Panc1 (cell line): ENCODE data around the gene ANKEF1. TPM values are rescaled to one million over a fixed set of nuclear protein-coding genes. Genes with fewer than 3 reads are reported as not detected.
"Not testable (repeated sequence)": the region's sequence is repeated elsewhere in the genome, so short reads cannot be mapped to it uniquely, and the experiment has no call there.

Source experiments
- ATAC-seq: fragments of 200-7000 bp; cut with Tn5 transposase; 2 replicates; pipeline ENCODE4 v1.9.1; 2020; ENCODE audit warnings: mild to moderate bottlenecking, moderate library complexity
- BruUV-seq: library from RNA; stranded (reverse); fragments of 400-500 nt; replicated peaks from 2 replicates; lab custom pipeline; 2021; lab: Mats Ljungman, UMichigan
- CTCF ChIA-PET: fragments of 300-600 bp; sonication (Branson Sonifier 250); formaldehyde crosslinking; loops from one replicate; lab custom pipeline; 2022; ENCODE audit warnings: antibody characterized with exemption; lab: Charles Lee
- POLR2A ChIA-PET: fragments of 300-600 bp; sonication (Branson Sonifier 250); formaldehyde crosslinking; loops from one replicate; lab custom pipeline; 2022; ENCODE audit warnings: antibody characterized with exemption; lab: Charles Lee
- DNase-seq: peaks from one replicate; pipeline ENCODE4 v3.0.0-alpha.2; 2010; ENCODE audit warnings: low read depth, low spot score
- H3K27ac ChIP-seq: 2 replicates; pipeline ENCODE4 v1.5.1; 2011; ENCODE audit warnings: mild to moderate bottlenecking, low read length, inconsistent platforms
- H3K27me3 ChIP-seq: fragments of 200-500 bp; sonication (Bioruptor generic); 2 replicates; pipeline ENCODE4 v1.6.0; 2014; ENCODE audit warnings: low read length, inconsistent platforms; ENCODE audit not compliant: control insufficient read depth, insufficient read depth
- H3K36me3 ChIP-seq: fragments of 200-500 bp; sonication (Bioruptor generic); 2 replicates; pipeline ENCODE4 v1.5.1; 2014; ENCODE audit warnings: inconsistent platforms, mild to moderate bottlenecking, low read length, moderate library complexity; ENCODE audit not compliant: control insufficient read depth, insufficient read depth
- H3K4me1 ChIP-seq: 2 replicates; pipeline ENCODE4 v1.5.1; 2011; ENCODE audit warnings: inconsistent platforms, mild to moderate bottlenecking, low read length, moderate library complexity; ENCODE audit not compliant: control insufficient read depth, insufficient read depth
- H3K4me3 ChIP-seq, 2 experiments: 2 replicates each; pipeline ENCODE4 v1.5.1; 2011 to 2012; ENCODE audit warnings: low read depth in 2 of 2, low read length in 2 of 2, mild to moderate bottlenecking in 2 of 2, inconsistent platforms in 1 of 2, moderate library complexity in 1 of 2
- H3K9me3 ChIP-seq: fragments of 200-500 bp; sonication (Bioruptor generic); 2 replicates; pipeline ENCODE4 v1.5.1; 2014; ENCODE audit warnings: low read depth, mild to moderate bottlenecking, inconsistent platforms, low read length, moderate library complexity; ENCODE audit not compliant: control insufficient read depth, insufficient read depth
- POLR2AphosphoS5 ChIP-seq: IDR thresholded peaks from 2 replicates; pipeline ENCODE4 v1.6.1; 2012; ENCODE audit warnings: mild to moderate bottlenecking, low read depth, low read length, moderate library complexity
- REST ChIP-seq, 2 experiments: IDR thresholded peaks; 2 replicates each; pipeline ENCODE4 v1.6.1; 2011 to 2012; ENCODE audit warnings: low read depth in 2 of 2, control low read depth in 1 of 2, low read length in 1 of 2, mild to moderate bottlenecking in 1 of 2, moderate library complexity in 1 of 2; ENCODE audit not compliant: insufficient read depth in 1 of 2
- SIN3A ChIP-seq: IDR thresholded peaks from 2 replicates; pipeline ENCODE4 v1.6.1; 2012; ENCODE audit warnings: low read depth, mild to moderate bottlenecking, low read length, moderate library complexity, borderline replicate concordance; ENCODE audit not compliant: insufficient read depth
- TCF7L2 ChIP-seq: IDR thresholded peaks from 2 replicates; pipeline ENCODE4 v1.6.1; 2011; ENCODE audit warnings: mild to moderate bottlenecking, low read depth, low read length, inconsistent platforms
- in situ Hi-C: cut with HindIII; loops from 2 replicates; pipeline ENCODE4 v1.10.0; 2016; ENCODE audit warnings: low sequenced_read_pairs, low pct_unique_long_range_greater_than_20kb
- intact Hi-C: fragments of 100-400 bp; cut with micrococcal nuclease; formaldehyde crosslinking; loops from one replicate; pipeline ENCODE4 v1.10.0; 2022; ENCODE audit not compliant: unreplicated experiment
- total RNA-seq: library from RNA; stranded (reverse); gene quantifications from one replicate; pipeline ENCODE4 v1.2.1, GENCODE V29; 2021; ENCODE audit not compliant: unreplicated experiment
- TF ChIP-seq, protein P1 (sequence below): fragments of 450-650 bp; IDR thresholded peaks from 2 replicates; pipeline ENCODE4 v1.5.1; 2017; ENCODE audit warnings: mild to moderate bottlenecking

The ANKEF1 gene
- total RNA-seq, 1 experiment from 2014 or later, result 6.3 TPM

GRCh38 chr20:10032269-10032668 is 2.5 kb upstream of the ANKEF1 start:
- H3K36me3 ChIP-seq, CTCF ChIA-PET, POLR2A ChIA-PET, DNase-seq, H3K4me3 ChIP-seq, in situ Hi-C loops, intact Hi-C loops, ATAC-seq, H3K27me3 ChIP-seq, H3K4me1 ChIP-seq, BruUV-seq, H3K9me3 ChIP-seq, H3K27ac ChIP-seq: not testable (repeated sequence)

- ChIA-PET CTCF (interaction anchor here (0.5 kb wide), 1 partner anchor 666 kb away, joined by 4 read pairs; no protein-coding TSS in a partner anchor), POLR2A (interaction anchor here (0.5 to 0.7 kb wide), 4 partner anchors 12 to 872 kb away, joined by 3 to 12 read pairs (median 6); no protein-coding TSS in a partner anchor)
- Histone ChIP-seq H3K27me3 (no peaks in the 10 kb centered on the region), H3K27ac (no peak overlapping the region), H3K4me3 (peak overlapping the region; percentile 44 to 59), H3K36me3 (no peaks in the 10 kb centered on the region), H3K9me3 (no peaks in the 10 kb centered on the region), H3K4me1 (peaks cover 3% of the 10 kb centered on the region; the same call in 1 of the 2 replicates)
- ATAC-seq (no peak), DNase-seq (no peak)
- in situ Hi-C loops (no loop called here), intact Hi-C loops (no loop called here)
- no peak for TF ChIP-seq POLR2AphosphoS5
- no peak for TF ChIP-seq TCF7L2
- no peak for TF ChIP-seq REST (IDR thresholded peaks at IDR 0.05; ENCODE audit: insufficient read depth in 1 of 2, low read depth in 2 of 2, low read length in 1 of 2)
- TF ChIP-seq, protein P1, sequence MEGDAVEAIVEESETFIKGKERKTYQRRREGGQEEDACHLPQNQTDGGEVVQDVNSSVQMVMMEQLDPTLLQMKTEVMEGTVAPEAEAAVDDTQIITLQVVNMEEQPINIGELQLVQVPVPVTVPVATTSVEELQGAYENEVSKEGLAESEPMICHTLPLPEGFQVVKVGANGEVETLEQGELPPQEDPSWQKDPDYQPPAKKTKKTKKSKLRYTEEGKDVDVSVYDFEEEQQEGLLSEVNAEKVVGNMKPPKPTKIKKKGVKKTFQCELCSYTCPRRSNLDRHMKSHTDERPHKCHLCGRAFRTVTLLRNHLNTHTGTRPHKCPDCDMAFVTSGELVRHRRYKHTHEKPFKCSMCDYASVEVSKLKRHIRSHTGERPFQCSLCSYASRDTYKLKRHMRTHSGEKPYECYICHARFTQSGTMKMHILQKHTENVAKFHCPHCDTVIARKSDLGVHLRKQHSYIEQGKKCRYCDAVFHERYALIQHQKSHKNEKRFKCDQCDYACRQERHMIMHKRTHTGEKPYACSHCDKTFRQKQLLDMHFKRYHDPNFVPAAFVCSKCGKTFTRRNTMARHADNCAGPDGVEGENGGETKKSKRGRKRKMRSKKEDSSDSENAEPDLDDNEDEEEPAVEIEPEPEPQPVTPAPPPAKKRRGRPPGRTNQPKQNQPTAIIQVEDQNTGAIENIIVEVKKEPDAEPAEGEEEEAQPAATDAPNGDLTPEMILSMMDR, result no peak
- no peak for TF ChIP-seq SIN3A
- BruUV-seq, result no TSS peak
These were observed 709 bp upstream of the ANKEF1 start for GRCh38 chr20:10033905-10034650.

DNA sequence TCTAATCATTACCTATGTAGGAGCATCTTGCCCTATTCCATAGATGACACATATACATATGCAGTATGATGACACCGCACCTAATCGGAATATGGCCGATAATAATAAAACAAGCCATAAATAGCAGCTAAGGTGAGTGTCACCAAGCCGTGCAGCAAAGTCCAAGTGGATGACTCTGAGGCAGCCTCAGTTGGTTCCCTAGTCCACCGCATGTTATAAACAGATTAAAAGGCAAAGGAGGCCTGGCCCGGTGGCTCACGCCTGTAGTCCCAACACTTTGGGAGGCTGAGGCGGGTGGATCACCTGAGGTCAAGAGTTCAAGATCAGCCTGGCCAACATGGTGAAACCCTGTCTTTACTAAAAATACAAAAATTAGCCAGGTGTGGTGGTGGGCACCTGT is 1.5 kb downstream of the ANKEF1 start:
- POLR2A ChIA-PET, H3K27ac ChIP-seq: not testable (repeated sequence)

More for the DNA sequence above, 1.5 kb downstream of the ANKEF1 start:
- H3K27me3 ChIP-seq, CTCF ChIA-PET, in situ Hi-C loops, BruUV-seq, H3K36me3 ChIP-seq, DNase-seq, intact Hi-C loops, H3K4me3 ChIP-seq, ATAC-seq, H3K9me3 ChIP-seq: not testable (repeated sequence)
- peaks cover 11% of the 10 kb centered on the region; the same call in 1 of the 2 replicates for H3K4me1 ChIP-seq
